Dedifferentiated amniotic fluid mesenchymal stem cell (primary cell): Measurements from ENCODE around the gene NOVA2.
A peak's percentile ranks its signal among the peaks of the same experiment; 100 is the strongest.

Experiments
- DNase-seq: peaks from one replicate; pipeline ENCODE4 v3.0.0-alpha.2; 2016; ENCODE audit errors: extremely low spot score

The NOVA2 gene

DNA sequence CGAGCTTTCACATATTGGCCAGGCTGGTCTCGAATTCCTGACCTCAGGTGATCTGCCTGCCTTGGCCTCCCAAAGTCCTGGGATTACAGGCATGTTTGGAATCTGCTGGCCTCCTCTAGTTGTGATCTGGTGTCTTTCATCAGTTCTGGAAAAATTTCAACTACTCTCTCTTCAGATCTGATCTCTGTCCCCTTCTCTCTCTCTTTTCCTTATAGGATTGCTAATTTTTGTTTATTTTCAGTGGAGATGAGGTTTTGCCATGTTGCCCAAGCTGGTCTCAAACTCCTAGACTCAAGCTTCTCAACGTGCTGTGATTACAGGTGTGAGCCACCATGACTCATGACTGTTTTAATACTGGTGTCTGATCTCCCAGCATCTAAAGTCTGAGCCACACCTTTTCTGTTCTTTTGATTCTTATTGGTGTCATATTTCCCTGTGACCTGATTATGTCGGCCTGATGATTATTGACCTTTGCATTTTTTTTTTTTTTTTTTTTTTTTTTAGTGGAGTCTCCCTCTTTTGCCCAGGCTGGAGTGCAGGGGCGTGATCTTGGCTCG, 48.7 kb downstream of the NOVA2 start:
- DNase-seq, result no peak

DNA sequence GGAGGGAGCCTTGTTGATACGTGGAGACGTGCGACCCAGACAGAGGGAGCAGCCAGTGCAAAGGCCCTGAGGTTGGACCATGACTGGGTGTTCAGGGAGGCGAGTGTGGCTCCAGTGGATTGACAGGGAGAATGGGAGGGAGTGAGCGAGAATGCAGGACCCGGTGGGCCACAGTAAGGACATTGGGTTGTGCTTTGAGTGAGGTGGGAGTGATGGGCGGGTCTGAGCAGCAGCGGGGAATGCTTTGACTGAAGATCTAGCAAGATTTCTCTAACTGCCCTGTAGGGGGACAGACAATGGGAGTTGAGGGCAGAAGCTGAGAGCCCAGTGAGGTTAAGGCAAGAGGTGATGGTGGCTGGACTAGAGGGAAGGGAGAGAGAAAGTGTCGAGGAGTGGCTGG, 51.4 kb downstream of the NOVA2 start:
- DNase-seq, result no peak

DNA sequence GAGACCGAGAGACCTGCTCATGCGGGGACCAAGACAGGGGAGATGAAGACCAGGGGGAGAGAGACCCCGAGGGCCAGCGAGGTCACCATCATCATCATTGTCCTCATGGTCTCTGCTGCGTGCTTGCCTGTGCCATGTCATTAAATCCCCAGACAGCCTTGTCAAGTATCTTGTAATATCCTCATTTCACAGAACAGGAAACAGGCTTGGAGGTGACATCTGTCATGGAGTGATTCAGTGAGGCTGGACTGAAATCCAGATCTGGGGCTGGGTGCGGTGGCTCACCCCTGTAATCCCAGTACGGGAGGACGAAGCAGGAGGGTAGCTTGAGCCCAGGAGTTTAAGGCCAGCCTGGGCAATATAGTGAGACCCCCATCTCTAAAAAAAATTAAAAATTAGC, 53.2 kb downstream of the NOVA2 start:
- no peak for DNase-seq

DNA sequence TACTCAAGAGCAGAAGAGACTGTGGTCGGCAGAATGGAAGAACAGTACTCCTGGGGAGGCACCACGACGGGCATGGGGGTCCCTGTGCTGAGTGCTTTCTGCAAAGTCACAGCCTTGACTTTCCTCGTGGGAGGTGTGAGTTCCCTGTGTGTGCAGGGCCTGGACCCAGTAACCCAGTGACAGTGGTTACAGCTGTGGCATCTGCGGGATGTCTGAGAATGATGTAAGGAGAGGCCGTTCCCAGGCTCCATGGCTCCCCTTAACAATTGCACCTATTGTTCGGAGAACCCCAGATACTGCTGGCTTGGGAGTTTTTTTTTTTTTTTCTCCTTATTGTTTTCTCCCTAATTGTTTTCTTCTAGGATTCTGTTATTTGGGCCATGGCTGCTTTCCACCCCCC, 54.0 kb downstream of the NOVA2 start:
- no peak for DNase-seq

DNA sequence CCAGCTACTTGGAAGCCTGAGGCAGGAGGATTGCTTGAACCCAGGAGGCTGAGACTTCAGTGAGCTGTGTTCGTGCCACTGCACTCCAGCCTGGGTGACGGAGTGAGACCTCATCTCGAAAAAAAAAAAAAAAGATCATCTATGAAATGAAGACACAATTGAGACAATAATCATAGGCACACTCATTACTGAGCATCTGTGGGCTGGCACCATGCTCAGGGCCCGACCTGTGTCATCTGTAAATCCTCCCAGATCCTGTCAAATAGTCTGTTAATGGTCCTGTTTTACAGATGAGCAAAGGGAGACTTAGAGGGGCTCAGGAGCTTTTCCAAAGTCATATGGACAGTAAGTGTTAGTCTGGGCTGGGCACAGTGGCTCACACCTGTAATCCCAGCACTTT, 54.9 kb downstream of the NOVA2 start:
- DNase-seq, result no peak

- no peak for DNase-seq
Measured at GRCh38 chr19:45917421-45918091, 56.1 kb downstream of the NOVA2 start.

GRCh38 chr19:45913874-45914830, 59.5 kb downstream of the NOVA2 start, which contains the start of gene NANOS2:
Gene NANOS2, minus strand, starts transcription at chr19:45914778. Its CDS starts 85 bp downstream, at chr19:45914693.
- DNase-seq, result no peak

DNA sequence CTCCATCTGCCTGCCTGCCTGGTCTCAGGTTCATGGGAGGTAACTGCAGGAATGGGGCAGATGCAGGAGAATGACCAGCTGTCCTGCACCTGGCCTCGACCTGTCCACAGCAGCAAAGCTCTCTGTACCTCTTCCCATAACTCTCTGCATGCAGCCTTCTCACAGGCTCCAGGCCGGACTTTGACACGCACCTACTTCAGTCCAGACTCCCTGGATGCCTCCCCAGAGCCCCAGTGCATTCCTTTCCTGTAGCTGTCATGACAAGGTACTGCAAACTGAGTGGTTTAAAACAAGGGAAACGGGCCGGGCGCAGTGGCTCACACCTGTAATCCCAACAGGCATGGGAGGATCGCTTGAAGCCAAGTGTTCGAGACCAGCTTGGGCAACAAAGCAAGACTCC, 62.4 kb downstream of the NOVA2 start:
- no peak for DNase-seq

- no peak for DNase-seq
Measured at GRCh38 chr19:45908956-45909355, 64.7 kb downstream of the NOVA2 start.

GRCh38 chr19:45906221-45906620, 67.4 kb downstream of the NOVA2 start:
- no peak for DNase-seq

GRCh38 chr19:45905011-45905410, 68.7 kb downstream of the NOVA2 start:
- no peak for DNase-seq

DNA sequence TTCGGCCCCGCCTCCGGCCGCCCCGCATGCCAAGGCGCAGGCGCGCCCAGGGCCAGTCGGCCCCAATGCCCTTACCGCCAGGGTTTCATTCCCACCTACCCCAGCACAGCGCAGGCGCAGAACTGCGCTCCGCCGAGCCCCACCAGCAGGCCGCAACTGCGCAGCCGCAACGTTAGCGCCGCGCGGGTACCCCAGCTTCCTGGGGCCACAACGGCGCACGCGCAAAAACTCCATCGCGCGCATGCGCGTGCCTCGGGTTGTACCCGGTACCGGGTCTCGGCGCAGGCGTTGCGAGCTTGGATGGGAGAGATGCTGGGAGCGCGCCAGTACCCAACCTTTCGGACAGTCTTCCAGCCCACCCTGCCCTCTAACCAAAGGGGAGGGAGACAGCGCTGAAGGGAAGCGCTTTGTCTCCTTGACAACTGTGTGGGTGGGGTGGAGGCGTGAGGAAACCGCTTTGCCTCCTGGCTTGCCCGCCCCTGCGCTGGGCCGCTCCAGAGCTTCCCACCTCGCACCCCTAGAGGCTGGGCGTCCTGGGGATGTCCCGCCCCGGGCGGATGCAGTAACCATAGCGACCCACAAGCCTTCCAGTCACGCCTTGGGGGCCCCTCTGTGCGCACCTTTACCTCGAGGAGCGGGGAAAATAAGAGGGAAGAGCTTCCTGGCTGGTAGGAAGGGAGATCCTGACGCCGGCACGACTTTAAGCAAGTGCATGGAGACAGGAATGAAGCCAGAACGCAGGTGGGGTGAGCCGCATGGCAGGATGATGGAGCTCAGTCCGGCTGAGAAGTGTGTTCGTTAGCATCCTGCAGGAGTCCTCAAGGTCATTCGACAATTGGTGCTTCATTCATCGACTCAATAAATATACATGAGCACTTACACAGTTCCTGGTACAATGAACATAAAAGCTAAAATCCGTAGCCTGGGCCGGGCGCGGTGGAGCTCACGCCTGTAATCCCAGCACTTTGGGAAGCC, 70.7 kb downstream of the NOVA2 start:
- peak; percentile 92 for DNase-seq

DNA sequence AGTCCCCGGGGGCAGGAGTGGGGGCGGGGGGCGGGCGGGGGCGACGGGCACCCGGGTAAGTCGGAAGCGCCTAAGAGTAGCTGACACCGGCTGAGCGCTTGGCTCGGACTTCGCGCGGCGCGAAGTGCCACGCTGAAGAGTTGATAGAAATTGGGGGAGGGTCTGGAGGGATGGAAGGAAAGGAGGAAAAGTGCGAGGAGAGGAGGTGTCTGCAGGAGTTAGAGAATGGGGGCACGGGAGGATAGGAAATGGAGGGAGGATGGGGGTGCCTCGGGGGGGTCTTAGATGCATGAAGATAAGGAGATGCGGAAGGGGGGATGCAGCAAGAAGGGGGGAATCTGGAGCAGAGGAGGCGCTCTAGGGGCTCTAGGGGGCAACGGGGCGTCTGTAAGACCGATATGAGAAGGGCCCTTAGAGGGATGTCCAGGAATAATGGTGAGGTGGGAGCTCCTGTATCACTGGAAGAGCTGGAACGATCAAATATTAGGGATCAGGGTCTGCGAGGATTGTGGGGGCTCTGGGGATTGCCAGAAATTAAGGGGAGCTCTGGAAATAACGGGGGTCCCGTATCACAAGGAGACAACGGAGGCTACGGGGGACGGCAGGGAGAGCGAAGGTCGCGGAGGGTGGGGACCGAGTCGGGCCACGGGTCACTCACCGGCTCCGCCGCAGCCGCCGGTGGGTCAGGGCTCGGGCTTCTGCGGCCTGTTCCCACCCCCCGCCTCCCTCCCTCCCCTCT, 71.6 kb downstream of the NOVA2 start, which contains the start of gene MYPOP:
TSS of gene MYPOP (minus strand) at position 702 of the 739 bp plus-strand sequence. CDS start 840 bp downstream, outside the sequence.
- DNase-seq, result no peak

- DNase-seq, result no peak
Measured at GRCh38 chr19:45901432-45901911, 72.2 kb downstream of the NOVA2 start.

DNA sequence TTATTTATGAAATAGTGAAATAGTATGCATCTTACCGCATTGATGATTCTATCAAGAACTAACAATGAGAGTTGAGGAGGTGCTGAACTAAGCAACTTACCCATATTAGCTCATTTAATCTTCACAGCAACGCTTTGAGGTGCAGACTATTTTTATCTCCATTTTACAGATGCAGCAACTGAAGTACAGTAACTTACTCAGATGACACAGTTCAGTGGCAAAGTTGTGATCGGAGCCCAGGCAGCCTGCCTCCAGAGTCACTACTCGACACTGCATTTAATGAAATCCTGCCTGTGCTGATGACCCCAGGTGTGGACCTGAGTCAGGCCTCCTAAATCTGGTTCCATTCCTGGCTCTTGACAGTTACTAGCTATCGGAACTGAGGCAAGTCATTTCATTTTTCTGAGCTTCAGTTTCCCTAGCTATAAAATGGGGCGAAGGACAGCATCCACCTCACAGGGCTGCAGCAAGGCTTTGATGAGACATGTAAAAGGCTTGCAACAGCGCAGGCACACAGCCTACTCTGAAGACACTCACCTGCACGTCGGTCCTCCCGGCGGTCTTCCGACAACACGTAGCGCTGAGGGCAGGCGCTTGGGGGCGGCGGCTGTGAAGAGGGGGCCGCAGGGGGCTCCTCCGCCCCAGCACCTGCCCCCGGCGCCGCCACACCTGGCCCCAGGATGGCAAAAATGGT, 72.8 kb downstream of the NOVA2 start:
- no peak for DNase-seq

GRCh38 chr19:45899919-45900589, 73.6 kb downstream of the NOVA2 start:
- DNase-seq, result no peak

DNA sequence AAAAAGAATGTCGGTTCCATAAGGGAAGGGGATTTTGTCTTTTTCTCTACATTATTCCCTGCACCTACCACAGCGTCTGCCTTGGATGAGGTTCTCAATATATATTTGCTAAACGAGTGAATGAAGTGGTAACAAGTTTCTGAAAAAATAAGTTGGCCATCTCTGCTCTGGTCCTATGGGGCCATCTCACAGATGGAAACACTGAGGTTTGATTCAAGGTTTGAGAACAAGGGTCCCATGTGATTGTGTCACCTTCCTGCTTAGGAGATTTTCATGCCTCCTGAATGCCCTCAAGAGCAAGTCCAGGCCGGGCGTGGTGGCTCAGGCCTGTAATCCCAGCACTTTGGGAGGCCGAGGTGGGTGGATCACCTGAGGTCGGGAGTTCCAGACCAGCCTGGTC, 74.4 kb downstream of the NOVA2 start:
- no peak for DNase-seq

- DNase-seq, result no peak
Measured at GRCh38 chr19:45897261-45897812, 76.3 kb downstream of the NOVA2 start.
